GM21447 (cell line): Measurements from ENCODE around the gene ADGRF4.

Experiments used
- ATAC-seq: cut with Tn5 transposase; IDR thresholded peaks from one replicate; pipeline ENCODE4 v1.9.1; 2021; ENCODE audit not compliant: unreplicated experiment

The ADGRF4 gene

DNA sequence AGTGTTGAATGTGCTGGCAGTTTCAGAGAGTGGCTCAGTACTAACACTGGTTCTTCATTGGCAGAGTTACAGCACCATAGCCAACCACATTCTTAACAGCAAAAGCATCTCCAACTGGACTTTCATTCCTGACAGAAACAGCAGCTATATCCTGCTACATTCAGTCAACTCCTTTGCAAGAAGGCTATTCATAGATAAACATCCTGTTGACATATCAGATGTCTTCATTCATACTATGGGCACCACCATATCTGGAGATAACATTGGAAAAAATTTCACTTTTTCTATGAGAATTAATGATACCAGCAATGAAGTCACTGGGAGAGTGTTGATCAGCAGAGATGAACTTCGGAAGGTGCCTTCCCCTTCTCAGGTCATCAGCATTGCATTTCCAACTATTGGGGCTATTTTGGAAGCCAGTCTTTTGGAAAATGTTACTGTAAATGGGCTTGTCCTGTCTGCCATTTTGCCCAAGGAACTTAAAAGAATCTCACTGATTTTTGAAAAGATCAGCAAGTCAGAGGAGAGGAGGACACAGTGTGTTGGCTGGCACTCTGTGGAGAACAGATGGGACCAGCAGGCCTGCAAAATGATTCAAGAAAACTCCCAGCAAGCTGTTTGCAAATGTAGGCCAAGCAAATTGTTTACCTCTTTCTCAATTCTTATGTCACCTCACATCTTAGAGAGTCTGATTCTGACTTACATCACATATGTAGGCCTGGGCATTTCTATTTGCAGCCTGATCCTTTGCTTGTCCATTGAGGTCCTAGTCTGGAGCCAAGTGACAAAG lies 17.0 kb upstream of the ADGRF4 start:
- no peak for ATAC-seq

GRCh38 chr6:47686411-47686810 lies 12.0 kb upstream of the ADGRF4 start:
- no peak for ATAC-seq

DNA sequence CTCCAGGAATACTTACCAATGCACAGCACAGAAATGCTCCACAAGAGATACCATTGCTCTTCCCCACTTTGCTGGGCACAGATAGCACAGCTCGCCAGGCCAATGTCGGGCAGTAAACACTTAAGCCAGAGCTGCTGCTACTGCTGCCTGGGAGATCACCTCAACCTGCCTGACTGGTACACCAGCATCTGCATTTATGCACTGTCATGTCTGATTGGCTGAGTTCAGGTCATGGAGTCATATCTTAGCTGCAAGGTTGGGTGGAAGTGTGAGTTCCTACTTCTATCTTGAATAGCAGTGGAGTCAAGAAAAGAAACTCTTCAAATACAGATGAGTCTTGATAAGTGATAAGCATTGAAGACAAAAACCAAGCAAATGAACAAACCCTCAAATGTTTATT lies 10.9 kb upstream of the ADGRF4 start:
- ATAC-seq = no peak

GRCh38 chr6:47690214-47690613 lies 8.2 kb upstream of the ADGRF4 start:
- ATAC-seq = no peak

- ATAC-seq = no peak
These were observed 7.6 kb upstream of the ADGRF4 start for GRCh38 chr6:47690791-47691190.

DNA sequence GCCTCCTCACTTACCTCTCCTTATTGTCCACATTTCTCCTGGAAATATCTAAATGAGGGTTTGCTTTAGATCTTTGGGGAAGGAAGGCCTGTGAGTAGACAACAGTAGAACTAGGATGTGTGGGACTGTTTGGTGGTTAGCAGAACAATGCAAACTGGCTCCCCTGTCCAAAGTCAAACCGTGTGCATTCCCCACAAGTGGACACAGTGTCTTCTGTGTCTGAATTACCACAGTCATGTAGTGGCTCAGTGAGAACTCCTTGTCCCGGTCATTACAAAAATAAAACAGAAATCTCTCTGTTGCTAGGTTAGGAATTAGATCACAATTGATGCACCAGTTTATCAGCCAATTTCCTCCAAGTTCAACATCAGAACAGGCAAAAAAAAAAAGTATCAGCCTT lies 455 bp upstream of the ADGRF4 start:
- no peak for ATAC-seq

DNA sequence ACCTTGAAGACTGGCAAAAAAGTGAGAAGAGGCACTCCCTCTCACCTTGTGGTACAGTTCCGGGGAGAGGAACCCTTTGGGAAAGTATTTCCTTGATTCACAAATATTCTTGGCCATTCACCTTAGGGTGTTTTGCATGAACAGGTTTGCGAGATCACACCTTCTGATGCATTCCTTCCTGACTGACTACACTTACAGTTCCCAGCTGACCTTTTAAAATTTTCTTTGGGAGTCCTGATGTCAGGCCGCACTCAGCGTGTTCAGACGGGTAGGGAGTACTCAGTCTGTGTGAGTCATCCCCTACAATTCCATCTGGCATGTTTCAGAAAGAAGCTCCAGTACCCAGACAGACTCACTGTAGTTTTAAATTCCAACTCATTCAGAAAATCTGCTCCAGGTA lies 1.7 kb downstream of the ADGRF4 start:
- ATAC-seq = no peak

- no peak for ATAC-seq
These were observed 2.2 kb downstream of the ADGRF4 start for GRCh38 chr6:47700596-47700995.

- peak; percentile 95 for ATAC-seq
These were observed 3.0 kb downstream of the ADGRF4 start for GRCh38 chr6:47701363-47701762.

DNA sequence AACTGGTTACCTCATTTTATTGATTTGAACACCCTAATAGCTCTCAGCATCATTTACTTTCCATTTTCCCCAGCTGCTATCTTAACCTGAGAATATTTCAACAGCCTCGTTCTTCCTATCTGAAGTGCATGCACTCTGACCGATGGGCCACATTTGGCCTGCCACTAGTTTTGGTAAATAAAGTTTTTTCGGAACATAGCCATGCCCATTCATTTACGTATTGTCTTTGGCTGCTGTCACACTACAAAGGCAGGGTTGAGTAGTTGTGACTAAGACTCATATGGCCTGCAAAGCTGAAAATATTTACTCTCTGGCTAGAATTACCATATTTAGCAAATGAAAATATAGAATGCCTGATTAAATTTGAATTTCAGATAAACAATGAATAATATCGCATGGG lies 10.8 kb downstream of the ADGRF4 start:
- no peak for ATAC-seq

DNA sequence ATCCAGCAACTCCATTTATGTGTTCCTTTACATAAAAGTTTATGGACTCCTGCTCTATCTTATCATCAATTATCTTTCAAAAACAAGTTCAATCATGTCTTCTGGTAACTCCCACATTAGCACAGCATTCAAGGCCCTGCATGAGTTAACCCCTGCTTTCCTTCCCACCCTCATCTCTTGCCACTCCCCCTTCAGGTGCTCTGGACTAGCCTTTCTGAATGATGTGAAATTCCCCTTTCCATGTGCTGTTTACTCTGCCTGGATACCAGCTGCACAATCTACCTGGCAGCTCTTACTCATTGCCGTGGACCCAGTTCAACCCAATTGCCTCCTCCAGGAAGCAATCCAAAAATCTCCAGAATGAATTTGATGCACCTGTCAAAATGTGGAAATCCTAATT lies 11.9 kb downstream of the ADGRF4 start:
- no peak for ATAC-seq

DNA sequence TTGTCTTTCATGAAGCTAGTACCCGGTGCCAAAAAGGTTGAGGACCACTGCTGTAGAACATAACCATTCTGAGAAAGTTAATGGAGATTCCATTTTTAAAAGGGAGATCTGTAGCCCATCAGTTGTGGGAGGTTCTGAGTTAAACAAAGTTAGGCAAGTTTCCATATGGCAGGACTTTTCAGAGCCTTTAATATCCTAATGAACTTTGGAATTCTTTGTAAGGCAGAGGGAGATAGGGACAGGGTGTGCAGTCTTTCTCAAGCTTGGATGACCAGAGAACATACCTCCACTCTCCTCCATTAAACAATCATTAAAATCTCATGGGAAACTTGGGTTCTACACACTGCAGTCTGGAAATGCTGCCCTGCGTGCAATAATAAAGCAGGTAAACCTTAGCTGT lies 14.8 kb downstream of the ADGRF4 start:
- no peak for ATAC-seq

GRCh38 chr6:47714802-47715201 lies 16.4 kb downstream of the ADGRF4 start:
- no peak for ATAC-seq

GRCh38 chr6:47715782-47716181 lies 17.4 kb downstream of the ADGRF4 start:
- no peak for ATAC-seq

DNA sequence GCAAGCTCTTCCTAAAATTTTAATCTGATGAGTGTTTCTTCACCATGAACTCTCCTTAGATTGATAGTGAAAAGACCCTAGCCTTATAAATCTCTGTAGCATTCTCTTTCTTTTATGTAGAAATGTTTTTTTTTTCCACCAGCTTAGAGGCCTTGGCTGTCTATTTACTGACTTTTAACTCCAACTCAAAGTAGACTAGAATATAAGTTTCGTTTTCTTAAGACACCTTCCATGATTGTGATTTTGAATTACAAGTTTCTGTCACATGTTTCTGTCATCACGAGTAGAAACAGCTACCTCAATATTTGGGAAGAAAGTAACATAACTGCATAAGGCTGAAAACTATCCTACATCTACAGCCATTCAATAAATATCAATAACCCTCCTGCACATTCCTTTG lies 17.8 kb downstream of the ADGRF4 start:
- ATAC-seq = no peak

DNA sequence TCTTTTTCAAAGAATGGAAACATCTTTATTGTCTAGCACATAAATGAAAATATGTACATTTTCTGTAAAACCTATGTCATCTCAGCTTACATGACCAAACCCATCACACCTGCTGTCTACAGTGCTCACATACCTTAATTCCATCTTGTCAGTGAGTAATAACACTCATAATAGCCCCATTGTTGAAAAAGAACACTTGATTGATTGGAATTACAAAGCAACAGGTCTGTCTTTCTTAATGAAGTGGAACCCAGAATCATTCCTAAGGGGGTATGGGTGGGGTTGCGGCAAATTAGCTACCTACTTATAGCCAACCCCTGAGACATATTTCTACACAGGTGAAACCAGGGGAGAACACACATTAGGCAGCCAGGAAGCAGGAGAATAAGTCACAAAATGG lies 20.2 kb downstream of the ADGRF4 start:
- no peak for ATAC-seq

- ATAC-seq = no peak
These were observed 22.8 kb downstream of the ADGRF4 start for GRCh38 chr6:47721189-47721588.

GRCh38 chr6:47722194-47722593 lies 23.8 kb downstream of the ADGRF4 start:
- ATAC-seq = no peak

DNA sequence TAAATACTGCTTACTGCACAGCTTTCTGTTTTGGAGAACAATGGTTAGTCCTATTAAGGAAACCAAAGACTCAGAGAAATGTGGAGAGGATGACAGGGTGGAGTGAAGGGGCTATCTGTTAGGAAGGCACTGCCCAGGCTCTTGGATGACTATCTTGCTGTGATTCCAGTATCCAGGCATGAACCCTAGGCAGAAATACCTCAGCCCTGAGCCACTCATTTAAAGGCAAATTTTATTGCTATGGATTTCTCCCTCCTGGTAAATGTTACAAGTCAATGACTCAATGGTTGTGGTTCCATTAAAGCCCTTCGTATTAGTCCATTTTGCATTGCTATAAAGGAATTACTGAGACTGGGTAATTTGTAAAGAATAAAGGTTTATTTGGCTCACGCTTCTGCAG lies 25.9 kb downstream of the ADGRF4 start:
- ATAC-seq = no peak

DNA sequence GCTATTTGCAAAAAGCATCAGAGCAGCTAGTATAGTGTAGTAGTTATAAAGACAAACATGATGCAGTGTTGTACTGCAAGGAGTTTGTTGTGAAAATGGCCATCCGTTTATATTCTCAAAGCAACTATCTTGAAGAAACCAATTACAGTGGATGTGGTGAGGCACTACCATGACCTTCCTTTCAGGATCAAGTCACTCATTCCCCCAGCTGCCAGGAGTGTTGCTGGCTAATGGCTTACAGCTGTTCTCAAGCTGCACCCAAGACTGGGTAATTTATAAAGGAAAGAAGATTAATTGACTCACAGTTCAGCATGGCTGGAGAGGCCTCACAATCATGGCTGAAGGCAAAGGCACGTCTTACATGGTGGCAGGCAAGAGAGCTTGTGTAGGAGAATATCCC lies 29.0 kb downstream of the ADGRF4 start:
- ATAC-seq = no peak

DNA sequence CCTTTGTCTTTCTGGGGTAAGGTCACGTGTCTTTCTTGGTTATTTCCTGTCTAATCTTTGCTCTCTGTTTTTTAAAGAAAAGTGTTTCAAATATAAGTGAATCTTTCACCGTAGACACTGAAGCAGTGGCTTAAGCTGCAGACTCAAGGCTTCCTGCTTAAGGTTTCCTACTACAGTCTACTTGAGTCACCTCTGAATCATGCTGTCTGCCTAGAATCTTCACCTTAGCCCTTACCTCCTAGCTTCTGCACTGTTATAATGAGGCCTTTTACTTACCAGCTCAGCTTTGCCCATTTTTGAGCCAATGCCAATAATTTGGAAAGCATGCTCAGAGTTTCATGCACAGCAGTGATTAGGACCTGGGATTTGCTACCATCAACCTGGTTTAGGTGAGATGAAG lies 30.6 kb downstream of the ADGRF4 start:
- ATAC-seq = no peak

DNA sequence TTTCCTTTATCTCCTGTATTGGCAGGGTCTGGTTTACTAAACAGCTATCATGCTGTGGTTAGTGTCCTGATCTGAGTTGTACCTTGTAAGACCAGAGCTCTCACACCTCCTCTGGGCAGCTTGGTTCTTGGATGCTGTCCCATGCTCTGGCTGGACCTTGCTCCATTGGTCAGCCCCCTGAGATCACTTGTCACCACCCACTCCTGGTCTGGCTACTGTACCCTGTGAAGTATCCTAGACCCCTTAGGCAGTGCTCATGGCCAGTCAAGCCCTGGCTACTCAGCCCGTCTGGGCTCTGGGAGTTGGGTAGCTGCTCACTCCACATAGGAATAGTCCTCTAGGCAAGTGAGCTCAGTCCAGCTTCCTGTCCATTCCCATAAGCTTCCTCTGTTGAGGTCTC lies 31.1 kb downstream of the ADGRF4 start:
- no peak for ATAC-seq

- ATAC-seq = peak; percentile 78
These were observed 35.6 kb downstream of the ADGRF4 start for GRCh38 chr6:47733879-47734558.
